ENCODE measurements around the gene IQCM.
"Not testable (repeated sequence)": the region's sequence is repeated elsewhere in the genome, so short reads cannot be mapped to it uniquely, and the experiment has no call there.

Gene IQCM

DNA sequence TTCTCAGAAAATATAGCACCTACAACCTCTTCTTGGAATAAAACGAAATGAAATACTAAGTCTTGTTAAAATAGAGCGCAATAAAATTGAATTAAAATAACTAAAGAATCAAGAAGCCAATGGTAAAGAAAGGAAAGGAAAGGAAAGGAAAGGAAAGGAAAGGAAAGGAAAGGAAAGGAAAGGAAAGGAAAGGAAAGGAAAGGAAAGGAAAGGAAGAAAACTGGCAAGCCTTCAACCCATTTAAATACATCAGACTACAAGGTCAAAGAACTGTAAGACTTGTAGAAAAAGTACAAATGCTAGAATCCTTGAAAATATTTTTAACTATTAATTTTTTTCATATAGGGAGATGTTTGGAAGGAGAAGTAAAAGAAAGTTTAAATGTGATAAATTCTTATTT, 372.1 kb downstream of the IQCM start:
- no peak for DNase-seq (ENCODE audit: low spot score)

DNA sequence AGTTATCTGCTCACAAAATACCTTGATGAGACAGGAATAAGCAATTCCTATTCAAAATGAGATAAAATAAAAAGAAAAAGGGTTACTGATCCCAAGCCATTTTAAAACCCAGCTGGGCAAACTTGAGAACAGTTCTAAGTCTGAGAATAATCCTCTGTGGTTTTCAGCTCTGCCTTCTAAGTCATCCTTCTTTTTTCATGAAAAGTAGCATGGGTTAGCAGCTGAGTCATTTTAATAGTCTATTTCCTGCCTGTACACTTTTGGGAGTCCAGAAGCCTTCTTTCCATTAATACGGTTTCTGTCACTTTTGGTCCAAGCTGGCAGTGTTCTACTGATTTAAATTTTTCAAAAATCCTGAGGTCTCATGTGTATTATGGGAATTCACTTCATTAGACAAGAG, 374.3 kb downstream of the IQCM start:
- peak; percentile 42 for DNase-seq (ENCODE audit: low spot score)

DNA sequence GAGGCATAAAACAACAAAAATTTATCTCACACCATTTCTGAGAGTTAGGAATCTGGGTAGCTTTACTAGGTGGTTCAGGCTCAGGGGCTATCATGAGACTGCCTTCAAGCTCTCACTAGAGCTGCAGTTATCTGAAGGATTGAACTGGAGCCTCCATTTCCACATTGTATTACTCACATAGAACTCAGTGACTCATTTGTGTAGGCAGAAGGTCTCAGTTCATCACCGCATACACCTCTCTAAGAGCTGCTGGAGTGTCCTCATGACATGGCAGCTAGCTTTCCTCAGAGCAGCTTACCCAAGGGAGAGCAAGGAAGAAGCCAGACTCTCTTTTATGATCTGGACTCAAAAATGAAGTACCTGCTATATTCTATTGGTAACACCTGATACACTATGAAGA, 389.2 kb downstream of the IQCM start:
- no peak for DNase-seq (ENCODE audit: low spot score)

DNA sequence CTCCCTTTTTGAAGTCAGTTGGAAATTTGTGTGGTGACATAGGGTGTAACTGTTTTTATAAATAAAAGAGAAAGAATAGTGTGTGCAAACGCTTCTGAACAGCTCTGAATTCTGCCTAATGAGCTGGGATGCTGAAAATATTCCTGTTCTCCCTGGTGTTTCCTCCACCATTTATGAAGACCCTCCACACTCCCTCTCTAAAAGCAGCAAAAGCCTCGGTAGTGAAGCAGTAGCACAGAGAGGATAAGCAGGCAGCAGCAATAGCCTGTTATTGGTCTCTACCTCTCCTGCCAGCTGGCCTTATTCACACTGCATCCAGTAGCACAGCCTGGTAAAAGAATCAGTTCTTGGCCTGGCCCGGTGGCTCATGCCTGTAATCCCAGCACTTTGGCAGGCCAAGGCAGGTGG, 406.1 kb downstream of the IQCM start:
- no peak for DNase-seq (ENCODE audit: low spot score)

DNA sequence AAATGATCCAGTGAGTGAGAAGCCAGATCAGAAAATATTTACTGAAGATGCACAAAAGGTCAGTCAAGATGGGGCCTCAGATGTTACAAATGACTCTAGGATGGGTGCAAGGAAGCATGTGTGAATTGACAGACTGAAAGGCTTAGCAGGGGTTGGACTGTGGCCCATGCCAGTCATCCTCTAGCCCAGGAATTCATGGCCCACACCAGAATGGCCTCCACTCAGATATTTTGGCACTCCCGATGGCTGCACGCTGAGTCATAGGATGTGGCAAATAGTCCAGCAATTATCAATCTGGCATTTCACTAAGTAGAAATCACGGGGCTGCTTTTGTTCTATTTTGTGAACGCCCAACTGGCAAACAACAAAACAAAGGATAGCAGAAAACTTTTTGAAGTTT, 406.5 kb downstream of the IQCM start:
- DNase-seq (ENCODE audit: low spot score): peak; percentile 79

DNA sequence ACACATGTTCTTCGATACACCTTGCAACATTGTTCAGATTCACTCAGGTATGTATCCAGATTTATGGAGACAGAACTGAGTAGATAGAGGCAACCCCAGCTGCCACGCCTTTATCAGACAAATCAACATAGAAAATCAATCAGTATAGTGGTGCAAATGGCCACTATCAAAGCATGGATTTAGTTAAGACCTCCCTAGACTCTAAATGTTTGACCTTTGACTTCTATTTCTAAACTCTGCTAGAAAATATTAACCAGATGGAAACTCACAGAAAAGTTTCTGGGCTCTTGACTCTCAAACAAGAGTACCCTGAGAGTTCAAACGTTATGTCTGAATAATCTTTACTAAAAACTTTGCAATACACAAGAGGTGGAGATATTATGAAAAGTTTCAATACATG, 411.5 kb downstream of the IQCM start:
- no peak for DNase-seq (ENCODE audit: low spot score)

DNA sequence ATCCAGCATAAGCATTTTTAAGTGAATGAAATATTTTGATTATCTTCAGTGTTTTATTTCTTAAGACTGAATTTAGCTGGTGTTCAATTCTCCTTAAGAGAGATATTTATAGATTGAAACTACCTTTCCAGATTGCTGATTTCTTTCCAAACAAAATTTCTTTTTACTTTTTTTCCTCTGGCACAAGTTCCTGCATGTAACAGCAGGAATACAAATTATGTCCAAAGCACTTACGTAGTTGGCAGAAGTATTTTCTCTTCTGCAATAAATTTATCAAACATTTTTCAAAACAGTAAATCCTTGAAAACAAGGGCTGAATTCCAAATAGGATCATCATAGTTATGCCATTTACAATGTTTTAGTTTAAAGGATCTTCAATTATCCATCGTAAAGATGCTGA, 412.6 kb downstream of the IQCM start:
- DNase-seq (ENCODE audit: low spot score): no peak

DNA sequence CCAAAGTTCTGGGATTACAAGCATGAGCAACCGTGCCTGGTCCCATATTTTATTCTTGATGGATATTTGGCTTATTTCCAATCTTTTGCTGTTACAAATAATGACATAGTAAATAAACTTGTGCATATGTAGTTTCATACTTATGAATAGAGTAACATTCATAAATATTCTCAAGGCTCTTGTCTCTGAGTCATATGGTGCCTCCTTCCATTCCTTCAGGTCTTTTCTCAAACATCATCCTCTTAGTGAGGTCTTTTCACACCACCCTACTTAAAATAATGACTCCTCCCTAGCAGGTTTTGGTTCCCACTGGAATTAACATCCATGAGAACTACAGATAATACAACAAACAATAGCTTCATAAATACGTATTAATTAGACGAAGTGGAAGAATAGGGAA, 416.6 kb downstream of the IQCM start:
- DNase-seq (ENCODE audit: low spot score): no peak

DNA sequence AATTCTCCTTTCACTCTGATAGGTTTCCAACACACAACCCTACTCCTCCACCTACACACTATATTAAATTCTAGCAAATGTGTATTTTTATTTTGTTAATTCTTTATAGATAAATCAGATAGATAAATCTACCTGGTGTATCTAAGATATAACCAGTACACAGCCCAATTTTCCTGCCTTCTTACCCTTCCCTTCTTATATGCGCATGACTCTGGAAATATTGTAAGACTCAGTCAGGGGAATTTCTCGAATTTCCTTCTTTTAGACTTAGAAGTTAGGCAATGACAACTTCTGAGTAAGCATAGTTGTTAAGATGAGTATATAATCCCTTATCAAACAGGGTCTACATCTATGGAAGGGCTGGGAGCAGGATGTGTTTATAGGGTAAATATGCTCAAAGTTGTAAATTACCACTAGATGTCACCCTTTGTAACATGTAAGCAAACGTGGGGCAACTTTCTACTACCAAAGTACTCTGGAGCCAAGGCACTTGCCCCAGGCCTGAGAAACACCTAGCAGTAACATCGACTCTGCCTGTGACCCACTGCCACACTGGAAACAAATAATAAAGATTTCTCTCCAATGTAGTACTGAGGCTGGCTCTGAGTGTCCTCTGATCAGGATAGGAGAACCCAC, 444.7 kb downstream of the IQCM start:
- peak; percentile 84 for DNase-seq (ENCODE audit: low spot score)

DNA sequence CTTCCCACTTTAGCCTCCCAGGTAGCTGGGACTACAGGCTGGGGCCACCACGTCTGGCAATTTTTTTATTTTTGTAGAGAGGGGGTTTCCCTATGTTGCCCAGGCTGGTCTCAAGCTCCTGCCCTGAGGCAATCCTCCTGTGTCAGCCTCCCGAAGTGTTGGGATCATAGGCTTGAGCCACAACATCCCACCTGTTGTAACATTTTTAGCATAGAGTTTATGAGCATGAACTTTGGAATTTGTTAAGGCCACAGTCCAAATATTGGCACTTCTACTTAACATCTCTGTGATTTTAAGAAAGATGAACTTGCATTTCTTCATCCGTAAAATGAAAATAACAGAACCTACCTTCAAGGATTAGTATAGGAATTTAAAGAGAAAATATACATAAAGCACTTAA, 445.6 kb downstream of the IQCM start:
- DNase-seq (ENCODE audit: low spot score): no peak

DNA sequence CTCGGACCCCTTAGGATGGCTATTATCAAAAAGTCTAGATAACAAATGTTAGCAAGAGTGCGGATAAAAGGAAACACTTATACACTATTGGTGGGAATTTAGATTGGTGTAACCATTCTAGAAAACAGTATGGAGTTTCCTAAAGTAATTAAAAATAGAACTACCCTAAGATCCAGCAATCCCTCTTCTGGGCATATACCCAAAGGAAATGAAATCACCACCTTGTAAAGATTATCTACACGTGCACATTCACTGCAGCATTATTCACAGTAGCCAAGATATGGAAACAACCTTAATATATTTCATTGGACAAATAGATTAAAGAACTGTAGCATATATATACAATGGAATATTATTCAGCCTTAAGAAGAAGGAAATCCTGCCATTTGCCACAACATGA, 462.4 kb downstream of the IQCM start:
- no peak for DNase-seq (ENCODE audit: low spot score)

DNA sequence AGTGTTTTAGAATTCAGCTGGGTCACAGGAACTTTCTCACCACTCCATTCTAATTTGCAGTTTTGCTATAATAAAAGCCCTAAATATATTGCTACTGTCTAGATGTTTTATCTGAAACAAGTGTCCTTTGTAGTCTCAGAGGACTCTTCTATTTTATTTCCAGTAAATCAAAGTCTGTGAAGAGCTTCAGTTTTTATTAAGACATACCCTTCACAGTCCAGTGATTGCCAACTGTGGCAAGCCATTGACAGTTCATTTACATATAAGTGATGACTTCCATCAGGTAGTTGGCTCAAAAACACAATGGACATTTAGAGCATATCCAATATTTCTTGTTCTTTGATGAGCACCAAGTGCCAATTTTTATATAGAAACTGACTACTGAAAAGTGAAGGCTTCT, 466.1 kb downstream of the IQCM start:
- DNase-seq (ENCODE audit: low spot score): no peak

DNA sequence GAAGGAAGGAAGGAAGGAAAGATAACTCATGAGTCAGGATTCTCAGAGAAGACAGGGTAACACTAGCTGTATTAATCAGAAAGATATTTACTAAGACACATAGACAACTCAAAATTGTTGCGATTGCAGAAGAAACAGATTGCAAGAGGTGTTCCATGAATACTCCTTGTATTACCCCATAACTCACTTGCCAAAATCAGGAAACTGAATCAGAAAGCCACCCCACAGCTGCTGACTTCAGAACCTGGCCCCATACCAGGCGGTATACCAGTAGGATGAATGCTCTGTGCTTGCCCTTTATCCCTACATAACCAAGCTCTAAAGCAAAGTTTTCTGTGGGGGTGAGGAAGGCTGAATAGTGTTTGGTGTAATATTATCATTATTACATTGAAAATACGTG, 468.5 kb downstream of the IQCM start:
- no peak for DNase-seq (ENCODE audit: low spot score)

DNA sequence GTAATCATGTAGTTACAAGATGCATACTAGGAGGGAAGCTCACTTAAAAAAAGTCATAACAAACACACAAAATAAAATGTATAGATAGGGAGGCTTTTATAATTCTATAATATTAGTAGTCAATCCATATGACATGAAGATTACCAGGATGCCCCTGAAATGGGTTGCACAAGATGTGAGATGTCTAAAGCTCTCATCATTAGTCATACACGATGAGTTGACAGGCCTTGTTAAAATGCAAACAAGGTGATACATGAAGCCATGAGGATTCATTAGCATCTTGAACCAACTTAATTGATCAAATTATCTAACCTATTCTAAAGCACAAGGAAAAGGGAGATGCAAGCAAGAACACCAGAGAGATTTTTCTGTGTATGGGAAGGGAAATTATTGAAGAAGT, 470.2 kb downstream of the IQCM start:
- DNase-seq (ENCODE audit: low spot score): no peak

DNA sequence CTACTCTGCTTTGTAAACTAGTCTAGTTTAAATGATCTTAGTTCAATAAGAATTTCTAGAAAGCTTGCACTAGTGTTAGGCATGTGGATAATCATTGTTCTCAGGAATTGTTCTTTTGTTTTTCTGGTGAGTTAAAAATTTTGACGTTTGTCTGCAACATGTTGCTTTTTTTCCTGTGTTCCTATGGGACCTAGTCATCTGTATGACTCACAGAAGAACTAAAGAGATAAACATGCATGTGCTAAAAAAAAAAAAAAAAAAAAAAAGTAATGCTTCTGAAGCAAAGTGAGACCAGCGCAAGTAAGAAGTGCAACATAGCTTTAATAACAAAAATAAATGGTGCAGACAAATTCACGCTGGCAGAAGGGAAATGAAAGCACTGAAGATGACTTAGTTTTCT, 471.2 kb downstream of the IQCM start:
- DNase-seq (ENCODE audit: low spot score): peak; percentile 42

DNA sequence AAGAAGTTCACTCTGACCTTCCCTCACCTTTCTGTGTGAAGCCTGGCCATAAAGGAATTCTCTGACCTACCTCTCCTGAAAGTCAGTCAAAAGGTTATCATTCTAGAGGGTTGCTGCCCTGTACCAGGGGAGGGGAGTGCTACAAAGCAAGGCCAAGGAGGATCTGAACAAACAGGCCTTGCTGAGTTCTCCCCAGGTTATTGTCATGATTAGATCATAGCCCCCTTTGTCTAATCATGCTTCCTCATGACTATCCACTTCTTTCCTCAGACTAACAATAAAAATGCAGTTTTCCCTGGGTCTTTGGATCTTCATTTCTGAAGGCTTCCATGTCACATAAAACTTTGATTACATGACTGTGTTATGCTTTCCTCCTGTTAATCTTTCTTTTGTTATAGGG, 472.0 kb downstream of the IQCM start:
- no peak for DNase-seq (ENCODE audit: low spot score)

DNA sequence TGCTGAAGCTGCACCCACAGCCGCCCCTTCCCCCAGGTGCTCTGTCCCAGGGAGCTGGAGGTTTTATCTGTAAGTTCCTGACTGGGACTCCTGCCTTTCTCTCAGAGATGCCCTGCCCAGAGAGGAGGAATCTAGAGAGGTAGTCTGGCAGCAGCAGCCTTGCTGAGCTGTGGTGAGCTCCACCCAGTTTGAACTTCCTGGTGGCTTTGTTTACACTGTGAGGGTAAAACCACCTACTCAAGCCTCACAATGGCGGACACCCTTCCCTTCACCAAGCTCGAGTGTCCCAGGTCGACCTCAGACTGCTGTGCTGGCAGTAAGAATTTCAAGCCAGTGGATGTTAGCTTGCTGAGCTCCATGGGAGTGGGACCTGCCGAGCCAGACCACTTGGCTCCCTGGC, 474.5 kb downstream of the IQCM start:
- not testable (repeated sequence) for DNase-seq (ENCODE audit: low spot score)

DNA sequence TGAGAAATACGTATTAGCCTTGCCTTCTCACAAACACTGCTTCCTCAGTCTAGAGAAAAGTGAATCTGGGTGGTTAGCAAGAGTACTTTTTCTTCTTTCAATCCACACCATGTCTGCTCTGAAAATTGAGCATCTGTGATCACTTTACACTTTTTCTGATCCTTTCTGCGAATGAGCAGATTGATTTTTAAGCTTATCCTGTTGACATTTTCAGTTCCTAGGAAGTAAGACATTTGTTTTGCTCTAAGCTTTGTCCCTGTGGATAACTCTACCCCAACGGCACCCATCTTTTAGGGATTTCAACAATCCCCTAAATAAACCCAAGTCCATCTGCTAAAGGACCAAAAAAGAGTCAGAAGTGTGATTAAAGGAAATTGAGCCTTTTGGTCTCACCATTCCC, 487.5 kb downstream of the IQCM start:
- no peak for DNase-seq (ENCODE audit: low spot score)

DNA sequence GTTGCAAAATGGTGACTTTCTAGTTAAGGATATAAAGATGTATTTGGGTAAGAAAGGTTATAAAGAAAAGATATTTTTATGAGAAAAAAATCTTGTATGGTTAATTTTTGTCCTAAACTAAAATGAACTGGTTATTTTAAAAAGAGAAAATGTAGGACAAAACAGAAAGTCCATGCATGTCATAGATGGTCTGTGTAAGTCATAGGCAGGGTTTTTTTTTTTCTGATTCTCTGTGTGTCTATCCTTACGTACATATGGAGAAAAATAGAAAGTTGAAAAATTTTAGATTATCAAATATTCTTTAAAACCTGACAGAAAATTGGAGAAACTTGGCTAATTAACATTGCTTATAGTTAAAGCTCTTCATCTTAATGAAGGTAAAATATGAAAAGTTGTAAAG, 493.4 kb downstream of the IQCM start:
- no peak for DNase-seq (ENCODE audit: low spot score)

DNA sequence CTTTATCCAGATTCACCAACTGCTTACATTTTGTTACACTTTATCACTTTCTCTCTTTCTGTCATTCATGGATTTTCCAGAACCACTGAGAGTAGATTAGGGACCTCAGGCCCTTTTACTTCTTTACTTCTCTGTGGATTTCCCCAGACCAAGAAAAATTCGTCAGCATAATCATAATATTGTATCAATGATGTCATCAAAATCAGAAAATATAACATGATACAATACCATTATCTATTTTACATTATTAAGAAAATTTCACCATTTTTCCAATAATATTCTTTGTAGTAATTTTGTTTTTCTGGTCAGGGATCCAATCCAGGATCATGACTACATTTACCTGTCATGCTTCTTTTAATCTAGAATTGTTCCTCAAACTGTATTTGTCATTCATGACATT, 494.2 kb downstream of the IQCM start:
- DNase-seq (ENCODE audit: low spot score): no peak

DNA sequence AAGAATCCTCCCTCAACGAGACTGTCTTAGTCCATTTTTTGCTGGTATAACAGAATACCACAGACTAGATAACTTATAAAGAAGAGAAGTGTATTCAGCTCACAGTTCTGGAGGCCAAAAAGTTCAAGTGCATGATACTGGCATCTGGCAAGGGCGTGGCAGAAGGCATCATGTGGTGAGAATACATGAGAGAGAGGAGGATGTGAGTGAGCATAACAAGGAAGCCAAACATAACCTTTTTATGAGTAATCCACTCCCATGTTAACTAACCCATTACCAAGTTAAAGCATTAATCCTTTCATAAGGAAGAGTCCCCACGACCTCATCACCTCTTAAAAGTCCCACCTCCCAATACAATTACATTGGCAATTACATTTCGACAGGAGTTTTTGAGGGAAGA, 504.6 kb downstream of the IQCM start:
- peak; percentile 64 for DNase-seq (ENCODE audit: low spot score)

DNA sequence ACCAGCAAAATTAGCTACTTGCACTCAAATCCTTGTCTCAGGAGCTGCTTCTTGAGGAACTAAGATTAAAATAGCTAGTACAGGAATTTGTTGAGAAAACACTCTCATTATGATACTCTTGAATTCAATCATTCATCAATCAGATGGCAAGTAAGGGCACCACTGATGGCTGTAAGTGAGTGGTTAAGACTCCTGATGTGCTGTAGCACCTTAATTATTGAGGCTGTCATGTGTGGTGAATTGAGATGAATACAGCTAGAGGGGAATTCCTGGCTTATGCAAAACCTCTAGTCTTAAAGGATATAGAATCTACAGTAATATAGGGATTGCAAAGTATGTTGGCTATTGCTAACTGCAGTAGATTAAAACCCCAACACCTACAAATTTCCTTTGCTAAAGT, 509.1 kb downstream of the IQCM start:
- no peak for DNase-seq (ENCODE audit: low spot score)

All from COLO829 (cell line).